ENCODE measurements around the gene LURAP1L.

The LURAP1L gene

GRCh38 chr9:12813960-12814876 is 39.4 kb downstream of the LURAP1L start:
- no peak for DNase-seq (ENCODE audit: low read depth in 2 of 2)

DNA sequence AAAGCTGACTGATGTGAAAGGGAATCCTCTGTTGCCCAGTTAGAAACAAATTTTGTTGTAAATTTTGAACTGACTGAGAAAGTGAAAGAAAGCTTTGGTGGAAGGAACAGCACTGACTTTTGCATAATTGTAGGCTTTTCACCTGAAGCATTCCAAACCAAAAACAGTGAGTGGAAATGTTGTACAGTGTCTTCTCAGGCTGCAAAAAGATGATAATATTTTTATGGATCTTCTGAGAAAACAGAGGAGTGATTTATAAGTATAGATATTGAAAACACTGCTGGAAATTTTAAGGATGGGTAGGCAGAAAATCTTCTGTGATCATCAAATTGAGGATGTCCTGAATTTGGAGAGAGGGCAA is 40.0 kb downstream of the LURAP1L start:
- no peak for DNase-seq (ENCODE audit: low read depth in 2 of 2)

DNA sequence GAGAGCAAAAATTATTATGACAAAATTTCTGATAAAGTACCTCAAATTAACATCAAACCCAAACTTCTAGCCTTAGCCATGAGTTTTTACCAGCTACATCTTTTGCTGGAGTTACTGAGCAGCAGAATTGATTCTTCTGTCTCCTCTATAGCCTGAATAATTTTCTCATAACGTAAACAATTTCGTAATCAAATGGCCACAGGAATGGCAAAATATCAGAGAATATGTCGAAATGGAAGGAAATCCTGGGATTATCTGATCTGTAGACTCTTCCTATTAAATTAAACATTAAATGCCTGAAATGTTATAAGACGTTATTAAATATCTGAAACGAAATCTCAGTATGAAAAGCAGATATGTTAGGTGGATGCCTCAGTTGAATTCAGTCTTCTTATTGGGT is 41.1 kb downstream of the LURAP1L start:
- no peak for DNase-seq (ENCODE audit: low read depth in 2 of 2)

- DNase-seq (ENCODE audit: low read depth in 2 of 2), result no peak
Measured at GRCh38 chr9:12816656-12817101, 41.9 kb downstream of the LURAP1L start.

- no peak for DNase-seq (ENCODE audit: low read depth in 2 of 2)
Measured at GRCh38 chr9:12817702-12818101, 42.9 kb downstream of the LURAP1L start.

DNA sequence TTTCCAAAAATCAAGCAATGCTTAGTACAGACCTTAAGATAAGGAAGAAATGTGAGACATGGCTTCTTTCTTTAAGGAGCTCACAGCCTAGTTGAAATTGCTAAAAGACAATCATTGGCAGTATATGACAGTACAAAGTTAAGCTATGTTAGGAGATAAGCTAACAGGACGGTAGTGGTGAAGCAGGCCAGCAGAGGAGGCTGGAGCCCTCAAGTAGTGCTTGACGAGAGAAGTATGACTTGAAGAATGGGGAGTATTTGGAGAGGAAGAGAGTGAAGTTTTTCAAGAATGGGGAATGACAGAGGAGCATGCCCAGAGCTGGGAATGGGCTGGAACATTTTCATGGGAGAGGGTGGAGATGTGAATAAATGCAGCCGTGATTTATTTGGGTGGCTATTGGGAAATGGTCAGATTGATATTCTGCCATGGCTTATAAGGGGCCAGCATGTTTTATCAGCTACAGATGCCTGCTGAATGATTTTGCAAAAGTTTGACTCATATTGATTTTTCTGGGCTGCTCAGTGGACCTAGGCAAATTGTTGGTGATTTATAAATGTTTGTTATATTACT is 43.7 kb downstream of the LURAP1L start:
- no peak for DNase-seq (ENCODE audit: low read depth in 2 of 2)

GRCh38 chr9:12819436-12820185 is 44.8 kb downstream of the LURAP1L start:
- DNase-seq (ENCODE audit: low read depth in 2 of 2), result no peak

GRCh38 chr9:12822111-12822510 is 47.3 kb downstream of the LURAP1L start:
- no peak for DNase-seq (ENCODE audit: low read depth in 2 of 2)

DNA sequence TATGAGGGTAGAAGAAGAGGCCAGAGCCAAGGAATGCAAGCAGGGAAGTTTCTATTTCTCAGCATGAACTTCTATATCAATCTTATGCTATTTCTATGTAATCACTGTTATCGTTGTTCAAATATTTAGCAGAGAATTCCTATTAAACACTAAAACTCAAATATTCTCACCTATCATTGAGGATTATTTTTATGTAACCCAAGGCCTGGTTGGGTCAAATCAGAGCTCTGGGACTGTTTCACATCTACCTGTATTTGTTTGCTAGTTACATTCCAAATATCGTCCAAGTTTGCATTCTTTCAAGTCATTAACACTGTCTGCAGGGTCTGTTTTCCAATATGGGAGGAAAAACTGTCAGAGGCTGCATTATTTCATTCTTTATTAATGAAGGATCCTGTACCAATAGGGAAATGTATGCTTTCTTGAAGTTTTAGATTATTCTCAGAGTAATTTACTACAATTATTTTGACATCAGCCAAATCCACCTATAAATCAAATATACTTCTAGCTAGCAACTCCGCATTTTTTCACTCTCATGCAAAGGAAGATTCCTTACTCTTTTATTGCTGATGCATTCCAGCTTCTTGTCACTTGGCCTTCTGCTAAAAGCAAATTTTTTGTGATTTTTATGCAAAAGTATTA is 52.2 kb downstream of the LURAP1L start:
- no peak for DNase-seq (ENCODE audit: low read depth in 2 of 2)

- DNase-seq (ENCODE audit: low read depth in 2 of 2), result no peak
Measured at GRCh38 chr9:12833701-12834100, 58.9 kb downstream of the LURAP1L start.

DNA sequence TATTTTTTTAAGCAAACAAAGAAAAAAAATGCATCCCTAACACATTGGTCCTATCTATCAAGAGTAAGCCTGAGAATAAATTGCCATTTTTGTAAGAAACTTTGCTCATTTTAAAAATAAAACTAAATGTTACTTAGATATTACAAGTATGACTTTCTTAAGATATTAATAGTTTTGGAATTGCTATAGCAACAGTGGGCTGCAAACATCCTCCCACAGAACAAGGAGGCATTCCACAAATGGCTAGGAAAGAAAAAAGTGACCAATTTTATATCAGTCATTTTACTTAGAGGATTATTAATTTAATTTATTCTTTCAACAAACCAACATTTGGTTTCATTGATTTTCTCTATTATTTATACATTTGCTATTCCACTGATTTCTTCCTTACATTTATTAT is 63.7 kb downstream of the LURAP1L start:
- no peak for DNase-seq (ENCODE audit: low read depth in 2 of 2)

GRCh38 chr9:12843735-12844134 is 68.9 kb downstream of the LURAP1L start:
- no peak for DNase-seq (ENCODE audit: low read depth in 2 of 2)

- DNase-seq (ENCODE audit: low read depth in 2 of 2), result no peak
Measured at GRCh38 chr9:12846035-12846434, 71.2 kb downstream of the LURAP1L start.

DNA sequence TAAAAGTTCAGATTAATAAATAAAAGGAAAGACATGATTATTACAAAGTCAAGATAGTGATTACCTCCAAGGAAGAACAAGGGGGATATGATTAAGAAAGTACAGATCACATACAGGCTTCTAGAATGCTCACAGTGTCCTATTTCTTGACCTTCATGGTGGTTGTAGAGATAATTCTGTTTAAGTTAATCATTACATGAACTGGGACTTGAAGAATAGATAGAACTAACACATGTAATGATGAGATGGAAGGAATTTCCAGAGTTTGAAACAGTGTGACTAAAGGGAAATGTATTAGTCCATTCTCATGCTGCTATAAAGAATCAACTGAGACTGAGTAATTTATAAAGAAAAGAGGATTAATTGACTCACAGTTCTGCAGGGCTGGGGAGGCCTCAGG is 72.7 kb downstream of the LURAP1L start:
- DNase-seq (ENCODE audit: low read depth in 2 of 2), result no peak

- no peak for DNase-seq (ENCODE audit: low read depth in 2 of 2)
Measured at GRCh38 chr9:12849486-12850003, 74.7 kb downstream of the LURAP1L start.

GRCh38 chr9:12851341-12852090 is 76.7 kb downstream of the LURAP1L start:
- DNase-seq (ENCODE audit: low read depth in 2 of 2), result no peak

GRCh38 chr9:12853051-12853450 is 78.2 kb downstream of the LURAP1L start:
- no peak for DNase-seq (ENCODE audit: low read depth in 2 of 2)

DNA sequence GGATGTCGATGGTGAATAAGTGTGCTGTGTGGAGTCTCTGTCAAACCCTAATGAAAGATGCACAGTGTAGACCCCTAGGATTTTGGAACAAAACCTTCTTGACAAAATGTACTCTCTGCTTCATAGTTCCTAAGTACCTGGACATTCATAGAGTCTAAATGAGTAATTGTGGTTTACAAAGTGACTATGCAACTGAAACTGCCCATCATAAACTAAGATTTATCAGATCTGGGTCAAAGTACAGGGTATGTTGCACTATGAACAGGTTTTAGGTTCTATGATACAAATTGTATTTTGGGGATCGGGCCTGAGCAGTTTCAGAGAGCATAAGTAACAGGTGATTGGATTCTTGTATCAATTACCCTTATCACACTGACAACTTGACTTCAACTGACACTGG is 79.4 kb downstream of the LURAP1L start:
- no peak for DNase-seq (ENCODE audit: low read depth in 2 of 2)

DNA sequence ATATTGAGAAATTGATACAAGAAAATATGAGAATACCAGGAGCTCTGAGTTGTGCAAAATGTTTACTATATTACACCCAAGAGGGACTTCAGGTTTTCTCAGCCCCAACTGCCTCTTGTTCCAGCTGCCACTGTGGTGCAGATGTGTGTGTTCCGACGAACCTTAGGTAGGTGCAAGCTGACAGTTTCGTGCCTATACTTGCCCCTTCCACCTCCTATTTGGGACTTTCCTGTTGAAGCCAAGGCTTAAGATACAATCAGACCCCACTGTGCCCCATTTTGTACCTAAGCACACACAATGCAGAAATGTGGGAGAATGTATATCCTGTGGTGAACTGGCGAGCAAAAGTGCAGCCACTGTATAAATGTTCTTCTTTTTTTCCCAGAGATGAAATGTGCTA is 80.2 kb downstream of the LURAP1L start:
- no peak for DNase-seq (ENCODE audit: low read depth in 2 of 2)

- no peak for DNase-seq (ENCODE audit: low read depth in 2 of 2)
Measured at GRCh38 chr9:12856603-12857002, 81.8 kb downstream of the LURAP1L start.

- DNase-seq (ENCODE audit: low read depth in 2 of 2), result no peak
Measured at GRCh38 chr9:12859704-12860251, 85.0 kb downstream of the LURAP1L start.

Measured in stimulated activated CD8-positive, alpha-beta memory T cell treated with anti-CD3 and anti-CD28 coated beads, Interleukin-7, amount 100 ng/mL, for 4 hours (primary cell).